ENCODE data around the gene LASP1.

- TF ChIP-seq CTCF (IDR thresholded peaks at IDR 0.05) (no peak), EZH2phosphoT487 (IDR thresholded peaks at IDR 0.05; ENCODE audit: borderline replicate concordance, low read depth) (no peak)
These were observed 21.6 kb downstream of the LASP1 start for GRCh38 chr17:38891441-38891840.

Measured in SK-N-SH (cell line).